ENCODE measurements around the gene GINS3. TPM values are rescaled to one million over a fixed set of nuclear protein-coding genes. Genes with fewer than 3 reads are reported as not detected.

The GINS3 gene
- total RNA-seq, 1 donor from 2014 or later: 7.0 TPM

Other genes starting within 250 kb of the GINS3 start
- gene CSNK2A2, start 194.4 kb upstream of the GINS3 start, total RNA-seq: 64.1 TPM
- gene PRSS54, start 97.4 kb upstream of the GINS3 start, total RNA-seq: not detected
- gene NDRG4, start 107.7 kb downstream of the GINS3 start, total RNA-seq: 4.6 TPM
- gene SETD6, start 123.0 kb downstream of the GINS3 start, total RNA-seq: 37.3 TPM
- gene CNOT1, start 237.4 kb downstream of the GINS3 start, total RNA-seq: 230 TPM